ENCODE measurements around the gene POLR2L. TPM values are rescaled to one million over a fixed set of nuclear protein-coding genes. Genes with fewer than 3 reads are reported as not detected.

POLR2L gene
- total and polyA plus RNA-seq, 3 donors from 2014 or later, result 32.9 to 97.3 (median 48.4) TPM

- Histone ChIP-seq H3K27ac (peak overlapping the region; percentile 89 to 97), H3K4me1 (peaks cover 44% of the 10 kb centered on the region), H3K27me3 (no peaks in the 10 kb centered on the region), H3K9me3 (no peaks in the 10 kb centered on the region), H3K4me3 (peak overlapping the region; percentile 85 to 94), H3K36me3 (ENCODE audit: low read depth, missing control alignments) (no peaks in the 10 kb centered on the region)
- intact Hi-C loops (cut with DNase I; ENCODE audit: low total_unique reads), result no loop called here
- DNase-seq, result no peak
- WGBS, 2 donors, result 1% methylated on average over 45 of the region's 53 CpGs; no CpG with 5 or more reads in 1 of the 2 donors
- TF ChIP-seq POLR2A (IDR thresholded peaks at IDR 0.05) (no peak), CTCF (IDR thresholded peaks at IDR 0.05) (no peak)
These were observed 881 bp upstream of the POLR2L start for GRCh38 chr11:843086-843734.

GRCh38 chr11:841981-842369 is 354 bp downstream of the POLR2L start:
- H3K36me3 ChIP-seq (ENCODE audit: low read depth, missing control alignments), result no peaks in the 10 kb centered on the region
- 0% methylated on average over 9 to 16 of the region's 27 CpGs for WGBS, 2 donors
- no peak for DNase-seq
- peak overlapping the region; percentile 85 to 94 for H3K4me3 ChIP-seq
- H3K9me3 ChIP-seq, result no peaks in the 10 kb centered on the region
- intact Hi-C loops (cut with DNase I; ENCODE audit: low total_unique reads), result no loop called here
- H3K27me3 ChIP-seq, result no peaks in the 10 kb centered on the region
- H3K27ac ChIP-seq, result peak overlapping the region; percentile 89 to 97
- H3K4me1 ChIP-seq, result peaks cover 40% of the 10 kb centered on the region
- TF ChIP-seq POLR2A (IDR thresholded peaks at IDR 0.05), result no peak
- no peak for TF ChIP-seq CTCF (IDR thresholded peaks at IDR 0.05)

GRCh38 chr11:839875-840617 is 2.3 kb downstream of the POLR2L start:
- WGBS, 2 donors, result 80 to 83% methylated on average over 14 to 24 of the region's 25 CpGs
- no peaks in the 10 kb centered on the region for H3K36me3 ChIP-seq (ENCODE audit: low read depth, missing control alignments)
- no peaks in the 10 kb centered on the region for H3K27me3 ChIP-seq
- no peak overlapping the region for H3K4me3 ChIP-seq
- no peak for DNase-seq
- no peak overlapping the region for H3K27ac ChIP-seq
- H3K9me3 ChIP-seq, result no peaks in the 10 kb centered on the region
- TF ChIP-seq POLR2A (IDR thresholded peaks at IDR 0.05) (no peak), CTCF (IDR thresholded peaks at IDR 0.05) (no peak)
- intact Hi-C loops (cut with DNase I; ENCODE audit: low total_unique reads), result no loop called here
- peaks cover 27% of the 10 kb centered on the region for H3K4me1 ChIP-seq

- Histone ChIP-seq H3K4me3 (no peak overlapping the region), H3K36me3 (ENCODE audit: low read depth, missing control alignments) (no peaks in the 10 kb centered on the region), H3K4me1 (peaks cover 30% of the 10 kb centered on the region), H3K27me3 (no peaks in the 10 kb centered on the region), H3K27ac (no peak overlapping the region), H3K9me3 (no peaks in the 10 kb centered on the region)
- 96 to 100% methylated on average over 2 to 5 of the region's 5 CpGs for WGBS, 2 donors
- no peak for TF ChIP-seq POLR2A (IDR thresholded peaks at IDR 0.05)
- no peak for DNase-seq
- intact Hi-C loops (cut with DNase I; ENCODE audit: low total_unique reads), result no loop called here
These were observed 3.1 kb downstream of the POLR2L start for GRCh38 chr11:839280-839623.

GRCh38 chr11:838441-839279 is 3.7 kb downstream of the POLR2L start:
- Histone ChIP-seq H3K4me3 (no peak overlapping the region), H3K36me3 (ENCODE audit: low read depth, missing control alignments) (no peaks in the 10 kb centered on the region), H3K27me3 (no peaks in the 10 kb centered on the region), H3K4me1 (peaks cover 30% of the 10 kb centered on the region), H3K27ac (no peak overlapping the region), H3K9me3 (no peaks in the 10 kb centered on the region)
- TF ChIP-seq POLR2A (IDR thresholded peaks at IDR 0.05) (no peak), CTCF (IDR thresholded peaks at IDR 0.05) (no peak)
- intact Hi-C loops (cut with DNase I; ENCODE audit: low total_unique reads), result no loop called here
- no peak for DNase-seq
- 66 to 67% methylated on average over 9 to 17 of the region's 17 CpGs for WGBS, 2 donors

Measured in testis (tissue), 3 donors.